NOMO-1 treated with dmso at 0.1 percent for 144 hours (cell line): Measurements from ENCODE around the gene EIF1.
"Not testable (repeated sequence)": the region's sequence is repeated elsewhere in the genome, so short reads cannot be mapped to it uniquely, and the experiment has no call there.

Experiments used
- DNase-seq: peaks from one replicate; lab custom pipeline; 2025; ENCODE audit not compliant: unreplicated experiment; lab: John Stamatoyannopoulos, UW

Gene EIF1

DNA sequence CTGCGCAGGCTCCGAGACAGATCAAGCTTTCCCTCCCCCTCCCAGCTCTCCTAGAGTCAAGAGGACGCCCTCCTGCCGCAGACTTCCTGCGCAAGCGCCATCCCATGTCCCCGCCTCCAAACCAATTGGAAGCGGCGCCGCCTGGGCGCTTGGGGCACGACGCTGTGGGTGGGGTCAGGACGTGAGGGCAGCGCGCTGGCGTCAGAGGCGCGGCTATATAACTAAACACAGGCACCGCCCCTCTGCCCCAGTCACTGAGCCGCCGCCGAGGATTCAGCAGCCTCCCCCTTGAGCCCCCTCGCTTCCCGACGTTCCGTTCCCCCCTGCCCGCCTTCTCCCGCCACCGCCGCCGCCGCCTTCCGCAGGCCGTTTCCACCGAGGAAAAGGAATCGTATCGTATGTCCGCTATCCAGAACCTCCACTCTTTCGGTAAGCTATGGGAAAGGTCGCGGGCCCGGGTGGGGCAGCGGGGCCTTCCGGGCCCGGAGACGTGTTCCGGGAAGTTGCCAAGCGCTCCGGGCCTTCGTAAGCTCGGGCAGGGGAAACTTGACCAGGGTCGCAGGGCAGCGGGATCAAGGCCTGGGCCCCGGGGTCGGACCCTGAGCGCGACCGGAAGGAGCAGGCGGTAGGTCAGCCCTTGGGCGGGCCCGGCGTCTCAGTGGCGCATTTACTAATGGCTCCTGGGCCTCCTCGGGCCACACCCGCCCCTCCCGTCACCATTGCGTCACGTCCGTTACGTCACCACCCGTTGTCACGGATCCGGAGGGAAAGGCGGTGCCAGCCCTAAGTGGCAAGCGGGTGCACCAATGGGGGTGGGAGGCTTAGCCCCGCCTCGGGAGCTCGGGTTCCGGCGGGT, at the start of gene EIF1:
Gene EIF1 (plus strand): TSS at position 245 of the 856 bp plus-strand sequence. CDS start 154 bp downstream, at position 399.
- DNase-seq: peak; percentile 98

DNA sequence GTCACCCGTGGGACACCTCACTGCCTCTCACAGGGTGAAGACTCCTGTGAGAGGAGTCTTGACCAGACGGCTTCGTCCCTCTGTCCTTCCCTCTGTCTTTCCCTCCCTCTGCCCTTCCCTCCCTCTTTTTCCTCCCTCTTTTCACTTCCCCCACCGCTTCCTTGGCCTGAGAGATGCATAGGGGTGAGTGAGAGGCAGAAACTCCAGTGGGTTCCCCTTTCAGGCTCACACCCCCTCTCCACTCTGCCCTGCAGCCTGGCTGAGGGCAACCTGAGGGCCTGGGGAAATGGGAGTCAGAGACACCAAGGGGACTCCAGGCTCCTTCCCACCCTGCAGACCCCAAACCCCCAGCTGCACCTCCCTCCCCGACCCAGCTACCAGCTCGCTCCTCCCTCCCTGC, 49.7 kb upstream of the EIF1 start:
- no peak for DNase-seq

DNA sequence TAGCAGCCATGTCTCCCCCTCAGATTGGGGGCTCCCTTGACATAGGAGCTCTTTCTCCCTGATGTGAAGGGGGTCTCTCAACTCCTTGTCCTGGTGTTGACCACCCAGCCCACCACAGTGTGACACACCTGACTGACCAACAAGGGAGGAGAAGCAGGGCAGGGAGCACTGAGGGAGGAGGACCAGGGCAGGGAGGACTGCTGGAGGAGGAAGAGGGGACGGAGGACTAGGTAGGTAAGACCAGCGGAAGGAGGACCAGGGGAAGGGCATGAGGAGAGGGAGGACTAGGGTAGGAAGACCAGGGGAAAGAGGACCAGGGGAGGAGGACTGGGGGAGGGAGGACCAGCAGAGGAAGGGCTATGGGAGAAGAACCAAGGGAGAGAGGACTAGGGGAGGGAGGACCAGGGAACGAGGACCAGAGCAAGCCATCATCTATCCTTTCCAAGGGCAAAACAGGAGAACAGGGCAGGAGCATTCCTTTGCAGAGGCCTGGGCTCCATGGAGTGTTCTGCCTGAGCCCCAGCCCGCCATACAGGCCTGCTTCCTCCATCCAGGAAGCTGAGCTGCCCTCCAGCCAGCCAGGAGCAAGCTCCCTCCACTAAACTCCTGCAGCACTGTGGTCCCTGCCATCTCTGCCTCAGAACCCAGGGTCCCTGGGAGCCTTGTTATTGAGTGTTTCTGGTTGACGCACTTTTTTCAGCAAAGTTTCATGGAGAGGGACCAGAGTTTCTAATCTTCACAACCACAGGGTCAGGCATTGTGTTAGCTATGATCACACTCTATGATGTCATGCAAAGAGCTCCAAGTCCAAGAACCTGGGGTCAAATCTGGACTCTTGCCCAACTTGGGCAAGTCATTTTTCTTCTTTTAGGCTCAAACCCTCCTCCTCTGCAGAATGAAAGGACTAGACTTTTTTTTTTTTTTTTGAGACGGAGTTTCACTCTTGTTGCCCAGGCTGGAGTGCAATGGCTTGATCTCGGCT, 48.9 kb upstream of the EIF1 start:
- DNase-seq: no peak

DNA sequence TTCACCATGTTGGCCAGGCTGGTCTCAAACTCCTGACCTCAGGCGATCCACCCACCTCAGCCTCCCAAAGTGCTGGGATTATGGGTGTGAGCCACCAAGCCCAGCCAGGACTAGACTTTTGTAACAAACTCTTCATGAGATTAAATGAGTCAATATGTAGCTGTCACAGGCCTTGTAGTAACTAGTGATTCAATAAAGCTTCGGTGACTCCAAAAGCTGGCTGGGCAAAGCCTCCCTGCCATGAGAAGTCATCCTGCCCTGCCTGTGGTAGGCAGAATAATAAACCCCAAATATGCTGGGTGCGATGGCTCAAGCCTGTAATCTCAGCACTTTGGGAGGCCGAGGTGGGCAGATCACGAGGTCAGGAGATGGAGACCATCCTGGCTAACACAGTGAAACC, 48.1 kb upstream of the EIF1 start:
- not testable (repeated sequence) for DNase-seq

DNA sequence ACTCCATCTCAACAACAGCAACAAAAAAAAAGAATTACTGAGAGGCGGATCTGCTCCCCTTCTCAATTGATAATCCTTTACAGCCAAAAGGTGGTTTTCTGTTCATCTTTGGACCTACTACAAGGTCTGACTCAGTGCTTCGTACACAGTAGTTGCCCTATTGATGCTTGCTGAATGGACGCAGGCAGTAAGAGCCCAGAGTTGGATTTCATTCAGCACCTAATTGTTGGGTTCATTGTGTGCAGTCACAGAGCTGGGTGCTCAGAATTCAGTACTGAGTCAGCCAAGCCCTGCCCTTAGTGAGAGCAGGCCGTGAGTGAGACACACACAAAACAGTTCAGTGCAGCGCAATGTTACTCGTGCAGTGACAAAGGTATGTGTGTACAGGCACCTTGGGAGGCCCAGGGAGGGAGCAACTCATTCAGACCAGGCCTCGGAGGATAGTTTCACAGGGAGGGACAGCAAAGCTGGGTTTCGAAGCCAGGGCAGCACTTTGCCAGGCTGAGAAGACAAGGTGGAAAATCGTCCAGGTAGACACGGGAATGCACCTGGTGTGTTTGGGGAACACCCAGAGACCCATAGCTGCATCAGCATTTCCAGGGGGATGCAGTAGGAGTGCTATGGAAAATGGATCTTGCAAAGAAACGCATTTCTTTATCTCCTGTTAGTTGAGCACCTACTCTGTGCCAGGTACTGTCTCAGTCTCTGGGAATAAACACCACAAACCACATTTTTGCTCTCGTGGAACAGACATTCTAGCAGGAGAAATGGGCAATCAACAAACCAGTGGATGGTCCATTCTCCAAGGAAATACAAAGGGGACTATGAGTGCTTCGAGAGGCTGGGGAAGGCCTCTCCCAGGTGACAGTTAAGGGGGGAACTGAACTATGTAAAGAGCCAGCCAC, 46.2 kb upstream of the EIF1 start:
- no peak for DNase-seq

DNA sequence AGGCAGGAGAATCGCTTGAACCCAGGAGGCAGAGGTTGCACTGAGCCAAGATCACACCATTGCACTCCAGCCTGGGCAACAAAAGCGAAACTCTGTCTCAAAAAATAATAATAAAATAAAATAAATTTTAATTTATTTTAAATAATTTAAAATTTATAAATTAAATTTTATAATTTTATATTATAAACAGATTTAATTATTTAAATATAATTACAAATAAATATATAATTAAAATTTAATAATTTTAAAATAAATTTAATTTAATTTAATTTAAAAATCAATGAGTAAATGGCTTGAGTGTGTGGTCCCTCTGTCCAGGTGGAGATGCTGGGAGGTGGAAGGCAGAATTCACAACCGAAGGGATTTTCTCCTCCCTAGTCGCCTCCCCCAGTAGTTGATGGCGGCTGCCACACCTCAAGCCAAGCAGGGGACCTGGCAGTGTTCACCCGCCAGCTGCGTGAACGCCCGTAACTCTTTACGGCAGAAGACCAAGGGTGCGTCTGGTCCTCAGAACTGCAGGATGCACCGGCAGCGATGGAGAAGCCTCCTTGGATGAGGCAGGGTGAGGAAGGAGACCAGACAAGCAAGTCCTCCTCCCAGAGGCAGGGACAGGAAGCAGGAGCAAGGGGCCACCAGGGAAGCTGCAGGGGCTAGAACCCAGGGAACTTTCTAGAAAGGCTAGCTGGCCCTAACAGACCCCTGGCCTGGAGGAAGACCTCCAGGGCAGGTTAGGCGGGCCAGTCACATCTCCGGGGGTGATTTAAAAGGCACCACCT, 41.5 kb upstream of the EIF1 start:
- no peak for DNase-seq

DNA sequence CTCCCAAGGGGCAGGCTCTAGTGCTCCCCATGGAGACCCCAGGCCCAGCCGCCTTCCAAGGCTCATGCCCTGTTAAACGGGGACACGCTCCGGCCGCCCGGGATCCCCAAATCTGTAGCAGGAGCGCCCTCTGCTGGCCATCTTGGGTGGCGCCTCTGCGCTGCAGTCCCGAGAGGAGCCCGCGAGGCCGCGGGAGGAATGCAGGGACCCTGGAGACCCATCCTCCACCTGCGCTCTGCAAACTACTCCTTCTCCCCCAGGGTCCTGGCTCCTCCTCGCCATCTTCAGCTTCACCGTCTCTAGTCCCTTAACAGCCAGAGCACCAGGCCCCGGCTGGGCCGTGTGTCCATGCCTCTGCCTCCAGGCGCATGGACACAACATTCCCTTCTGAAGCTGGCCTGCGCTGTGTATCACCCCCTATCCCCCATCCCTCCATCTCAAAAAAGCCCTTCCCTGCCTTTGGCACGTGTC, 40.7 kb upstream of the EIF1 start:
- peak; percentile 54 for DNase-seq

DNA sequence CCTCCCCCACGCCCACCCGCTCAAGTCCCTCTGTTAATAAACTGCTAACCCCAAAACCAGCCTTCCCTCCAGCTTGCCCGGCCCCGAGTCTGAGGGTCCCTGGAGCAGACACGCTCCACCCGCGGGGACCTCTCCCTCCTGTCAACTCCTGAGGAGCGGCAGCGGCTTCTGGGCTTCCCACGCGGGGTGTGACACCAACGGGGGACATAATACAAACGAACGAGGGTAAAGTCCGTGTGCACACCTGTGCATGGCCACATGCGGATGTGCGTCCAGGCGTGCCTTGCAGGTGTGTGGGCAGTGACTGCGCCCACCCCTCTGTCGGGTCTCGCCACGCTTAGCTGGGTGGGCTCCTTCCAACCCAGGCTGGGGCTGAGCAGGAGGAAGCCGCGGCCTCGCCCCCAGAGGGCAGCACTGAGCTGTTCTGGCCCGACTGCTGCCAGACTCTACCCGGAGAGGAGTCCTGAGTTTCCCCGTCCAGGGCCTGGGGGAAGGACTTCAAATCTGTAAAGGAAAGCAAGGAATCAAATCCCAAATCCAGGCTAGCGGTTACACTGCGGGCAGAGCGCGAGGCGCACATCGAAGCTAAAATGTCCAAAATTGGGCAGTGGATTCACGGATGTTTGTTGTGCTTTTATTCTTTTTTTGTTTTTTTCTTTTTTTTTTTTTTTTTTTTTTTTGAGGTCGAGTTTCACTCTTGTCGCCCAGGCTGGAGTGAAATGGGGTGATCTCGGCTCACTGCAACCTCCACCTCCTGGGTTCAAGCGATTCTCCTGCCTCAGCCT, 40.1 kb upstream of the EIF1 start:
- peak; percentile 19 for DNase-seq

DNA sequence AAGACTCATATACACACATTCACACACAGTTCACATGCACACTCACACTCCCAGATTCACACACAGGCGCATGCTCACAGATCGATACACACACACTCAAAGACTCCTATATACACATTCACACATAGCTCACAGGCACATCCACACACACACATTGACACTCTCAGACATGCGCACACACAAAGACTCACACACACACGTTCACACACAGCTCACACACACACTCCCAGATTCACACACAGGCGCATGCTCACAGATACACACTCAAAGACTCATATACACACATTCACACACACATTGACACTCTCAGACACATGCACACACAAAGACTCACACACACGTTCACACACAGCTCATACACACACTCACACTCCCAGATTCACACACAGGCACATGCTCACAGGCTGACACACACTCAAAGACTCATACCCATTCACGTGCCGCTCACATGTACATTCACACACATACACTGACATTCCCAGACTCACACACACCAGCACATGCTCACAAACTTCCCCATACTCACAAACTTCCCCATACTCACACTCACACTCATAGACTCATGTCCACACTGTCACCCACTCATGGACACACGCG, 38.7 kb upstream of the EIF1 start:
- DNase-seq: no peak

DNA sequence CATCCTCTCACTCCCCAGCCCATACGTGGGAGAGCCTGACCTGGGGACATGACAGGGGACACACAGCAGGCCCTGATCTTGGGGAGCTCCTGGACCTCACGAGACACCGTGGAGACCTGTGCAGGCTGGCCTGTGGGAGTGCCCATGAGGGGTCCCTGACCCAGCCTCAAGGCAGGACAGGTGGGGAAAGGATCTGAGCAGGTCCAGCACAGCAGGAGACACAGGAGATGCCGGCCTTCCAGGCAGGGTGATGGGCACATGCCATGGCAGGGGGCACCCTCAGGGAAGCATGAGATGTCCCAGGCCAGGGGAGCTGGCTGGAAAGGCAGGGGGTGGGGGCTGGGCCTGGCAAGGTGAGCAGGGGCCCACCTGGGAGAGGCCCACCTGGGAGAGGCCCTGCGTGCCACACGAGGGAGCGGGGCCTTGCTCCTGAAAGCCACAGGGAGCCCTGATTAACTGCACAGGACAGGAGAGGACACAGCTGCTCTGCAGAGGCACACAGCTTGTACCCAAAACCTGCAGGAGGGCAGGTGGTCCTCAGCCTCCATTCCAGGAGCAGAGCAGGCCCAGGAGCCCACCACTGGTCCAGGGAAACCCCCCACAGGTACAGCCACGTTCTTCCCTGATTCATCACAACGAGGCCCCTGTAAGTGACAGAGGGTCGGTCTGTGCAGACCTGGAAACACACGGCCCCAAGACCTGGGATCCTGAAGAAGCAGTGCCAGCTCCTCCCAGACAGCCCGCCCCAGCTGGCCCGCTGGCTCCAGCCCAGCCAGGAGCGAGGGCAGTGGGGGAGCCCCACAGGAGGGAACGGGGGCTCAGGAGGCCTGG, 37.7 kb upstream of the EIF1 start:
- DNase-seq: no peak

DNA sequence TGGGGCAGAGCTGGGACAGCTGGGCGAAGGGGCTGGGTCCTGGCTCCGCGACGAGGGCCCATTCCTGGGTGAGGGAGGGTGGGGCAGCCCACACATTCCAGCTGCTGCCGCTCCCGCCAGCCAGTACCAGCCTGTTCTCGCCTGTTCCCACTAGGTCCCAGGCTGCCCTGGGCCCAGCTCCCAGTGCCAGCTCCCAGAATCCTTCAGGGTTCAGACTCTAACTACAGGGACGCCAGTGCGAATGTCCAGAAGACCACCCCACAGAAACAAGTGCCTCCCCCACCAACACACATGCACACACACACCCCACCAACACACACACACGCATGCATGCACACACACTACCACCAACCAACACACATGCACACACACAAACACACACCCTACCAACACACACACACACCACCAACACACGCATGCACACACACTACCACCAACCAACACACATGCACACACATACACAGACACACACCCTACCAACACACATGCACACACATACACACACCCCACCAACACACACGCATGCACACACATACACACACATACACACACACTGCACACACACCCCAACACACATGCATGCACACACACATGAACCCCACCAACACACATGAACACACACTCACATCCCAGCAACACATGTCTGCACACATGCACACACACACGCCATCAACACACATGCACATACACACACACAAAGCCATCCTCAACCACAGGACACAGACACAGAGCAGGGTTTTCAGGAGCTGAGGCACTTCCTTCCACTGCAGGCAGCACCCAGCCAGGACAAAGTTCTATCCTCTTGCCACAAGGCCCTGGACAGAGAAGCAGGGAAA, 36.8 kb upstream of the EIF1 start:
- no peak for DNase-seq

DNA sequence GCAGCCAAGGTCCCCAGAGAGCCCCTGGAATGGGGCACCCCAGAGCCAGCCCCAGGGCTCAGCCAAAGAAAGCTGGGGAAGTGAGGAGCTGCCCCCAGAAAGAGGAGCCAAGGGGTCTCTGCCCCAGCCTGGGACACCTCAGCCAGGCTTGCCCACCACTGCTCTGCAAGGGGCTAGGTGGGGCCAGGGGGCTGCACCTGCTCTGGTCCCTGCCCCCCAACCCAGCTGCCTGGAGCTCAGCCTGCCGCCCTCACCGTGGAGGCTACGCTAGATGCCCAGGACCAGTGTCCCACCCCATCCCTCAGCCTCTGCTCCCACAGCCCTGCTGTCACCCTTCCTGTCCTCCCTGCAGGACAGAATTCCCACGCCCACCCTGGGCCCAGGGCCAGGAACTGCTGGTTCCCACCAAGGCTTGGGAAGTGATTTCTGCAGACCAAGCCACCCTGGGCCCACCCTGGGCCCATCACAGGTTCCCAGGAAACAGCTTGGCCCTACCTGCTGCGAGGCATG, 36.2 kb upstream of the EIF1 start:
- DNase-seq: no peak

DNA sequence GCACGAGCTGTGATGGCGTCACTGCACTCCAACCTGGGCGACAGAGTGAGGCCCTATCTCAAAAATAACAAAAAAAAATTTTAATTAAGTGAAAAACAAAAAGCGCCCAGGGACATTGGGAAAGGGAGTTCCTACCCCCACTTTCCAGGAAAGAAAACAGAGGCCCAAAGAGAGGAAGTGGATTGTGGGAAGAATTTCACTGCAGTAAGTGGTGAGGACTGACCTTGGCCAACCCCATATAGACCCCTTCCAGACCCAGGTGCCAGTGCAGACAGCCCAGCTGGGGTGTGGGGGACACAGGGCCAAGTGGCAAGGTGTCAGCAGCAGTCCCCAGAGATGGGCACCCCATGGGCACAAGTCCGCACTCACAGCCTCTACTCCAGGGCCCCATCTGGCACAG, 35.3 kb upstream of the EIF1 start:
- DNase-seq: no peak

DNA sequence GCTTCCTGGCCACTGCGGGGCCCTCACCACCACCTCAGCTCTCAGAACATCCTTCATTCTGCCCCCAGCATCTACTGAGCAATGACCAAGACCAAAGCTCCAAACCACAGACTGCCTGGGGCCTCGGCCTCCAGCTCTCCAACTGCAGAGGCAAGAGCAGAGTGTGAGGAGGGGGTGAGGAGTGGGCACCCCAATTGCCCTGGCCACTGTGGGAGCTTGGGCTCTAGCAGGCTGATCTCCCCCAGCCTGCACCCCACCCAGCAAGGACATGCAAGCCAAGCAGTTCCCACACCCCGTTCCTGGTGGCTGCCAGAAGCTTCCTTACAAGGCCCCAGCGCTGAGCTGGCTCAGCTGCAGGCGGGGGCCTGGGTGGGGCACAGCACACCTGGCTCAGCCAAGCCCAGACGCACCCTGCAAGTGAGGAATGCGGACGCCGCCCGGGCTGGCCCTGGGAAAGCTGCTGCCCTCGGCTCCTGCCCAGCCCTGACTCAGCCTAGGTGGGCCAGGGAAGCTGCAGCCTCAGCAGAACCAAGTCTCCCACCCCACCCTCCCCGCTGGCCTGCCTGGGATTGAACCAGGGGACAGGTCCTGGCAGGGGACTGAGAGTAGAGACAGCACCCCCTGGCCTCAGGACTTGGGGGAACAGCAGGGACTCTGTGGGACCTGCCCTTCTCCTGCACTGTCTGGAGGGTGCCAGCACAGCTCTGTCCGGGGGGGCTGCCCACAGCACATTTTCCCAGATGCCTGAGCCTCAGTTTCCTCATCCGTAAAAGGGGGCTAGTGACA, 34.6 kb upstream of the EIF1 start:
- no peak for DNase-seq

DNA sequence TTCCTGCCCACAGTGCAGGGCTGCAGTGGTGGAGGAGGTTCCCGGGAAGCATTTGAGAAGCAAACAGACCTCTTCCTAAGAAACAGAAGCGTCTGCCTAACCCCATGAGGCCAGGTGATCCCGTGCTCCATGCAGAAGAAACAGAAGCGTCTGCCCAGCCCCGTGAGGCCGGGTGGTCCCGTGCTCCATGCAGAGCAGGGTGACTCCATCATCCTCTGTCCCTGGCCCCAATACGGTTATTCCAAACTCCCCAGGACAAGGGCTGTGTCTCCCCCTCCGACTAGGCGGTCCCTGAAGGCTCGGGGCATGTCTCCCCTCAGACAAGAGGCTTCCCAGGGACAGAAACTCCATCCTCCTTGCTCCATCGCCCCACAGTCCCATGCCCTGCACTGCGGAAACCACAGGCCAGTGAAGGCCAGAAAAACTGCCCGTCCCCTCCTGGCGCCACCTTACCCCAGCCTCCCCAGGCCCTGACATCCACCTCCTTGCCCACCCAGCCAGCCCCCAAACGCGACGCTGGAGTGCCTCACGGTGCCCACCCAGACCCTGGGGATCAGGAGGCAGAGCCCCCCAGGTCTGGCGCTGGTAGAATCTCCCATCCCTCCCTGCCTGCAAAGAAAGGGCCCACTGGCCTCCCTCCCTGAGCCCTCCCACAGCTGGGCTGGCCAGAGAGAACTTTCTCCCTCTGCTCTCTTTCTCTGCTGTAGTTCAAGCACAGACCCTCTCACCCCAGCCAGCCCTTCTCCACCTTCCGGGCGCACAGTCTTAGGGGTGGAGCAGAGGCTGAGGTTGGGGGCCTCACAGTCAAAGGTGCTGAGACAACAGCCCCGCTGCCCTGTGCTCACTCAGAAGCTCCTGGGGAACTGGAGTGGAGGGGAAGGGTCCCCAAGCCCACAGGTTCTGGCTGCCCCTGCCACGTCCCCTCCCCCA, 33.7 kb upstream of the EIF1 start:
- no peak for DNase-seq
